ENCODE results near the gene NELFA. TPM values are rescaled to one million over a fixed set of nuclear protein-coding genes. Genes with fewer than 3 reads are reported as not detected.

Gene NELFA
- total RNA-seq, 1 experiment from 2014 or later = 22.6 TPM

GRCh38 chr4:1973218-1973617 is 35.6 kb downstream of the NELFA start:
- Histone ChIP-seq H3K27ac (ENCODE audit: low read length) (no peak overlapping the region), H3K4me3 (ENCODE audit: low read length) (no peak overlapping the region), H3K27me3 (ENCODE audit: low read length) (no peaks in the 10 kb centered on the region), H2AFZ (ENCODE audit: low read length) (no peak overlapping the region), H3K9me2 (replicated peaks; ENCODE audit: insufficient read depth, low read length) (no peaks in the 10 kb centered on the region), H4K20me1 (ENCODE audit: insufficient read depth, low read depth, low read length) (no peaks in the 10 kb centered on the region), H3K4me1 (ENCODE audit: low read length) (no peaks in the 10 kb centered on the region), H3K4me2 (ENCODE audit: low read depth, low read length, poor library complexity, severe bottlenecking) (no peak overlapping the region), H3K9me3 (ENCODE audit: low read length) (no peaks in the 10 kb centered on the region), H3K9ac (ENCODE audit: low read length) (no peak overlapping the region), H3K36me3 (ENCODE audit: insufficient read depth, low read length) (peaks cover 11% of the 10 kb centered on the region), H3K79me2 (ENCODE audit: low read length) (no peaks in the 10 kb centered on the region)
- DNase-seq = no peak

- H3K9me3 ChIP-seq (ENCODE audit: low read length) = no peaks in the 10 kb centered on the region
- H3K4me2 ChIP-seq (ENCODE audit: low read depth, low read length, poor library complexity, severe bottlenecking) = no peak overlapping the region
- H4K20me1 ChIP-seq (ENCODE audit: insufficient read depth, low read depth, low read length) = no peaks in the 10 kb centered on the region
- no peak overlapping the region for H3K9ac ChIP-seq (ENCODE audit: low read length)
- no peak for DNase-seq
- H3K27ac ChIP-seq (ENCODE audit: low read length) = no peak overlapping the region
- H3K79me2 ChIP-seq (ENCODE audit: low read length) = 0 out of 2 replicates have a peak, but pooled peaks cover 2% of the 10 kb centered on the region
- H2AFZ ChIP-seq (ENCODE audit: low read length) = no peak overlapping the region
- H3K27me3 ChIP-seq (ENCODE audit: low read length) = no peaks in the 10 kb centered on the region
- H3K36me3 ChIP-seq (ENCODE audit: insufficient read depth, low read length) = peaks cover 14% of the 10 kb centered on the region
- H3K4me3 ChIP-seq (ENCODE audit: low read length) = no peak overlapping the region
- no peaks in the 10 kb centered on the region for H3K4me1 ChIP-seq (ENCODE audit: low read length)
- no peaks in the 10 kb centered on the region for H3K9me2 ChIP-seq (replicated peaks; ENCODE audit: insufficient read depth, low read length)
Measured at GRCh38 chr4:1972414-1972813, 36.4 kb downstream of the NELFA start.

- Histone ChIP-seq H3K79me2 (ENCODE audit: low read length) (0 out of 2 replicates have a peak, but pooled peaks cover 2% of the 10 kb centered on the region), H3K4me3 (ENCODE audit: low read length) (no peak overlapping the region), H2AFZ (ENCODE audit: low read length) (no peak overlapping the region), H3K4me1 (ENCODE audit: low read length) (no peaks in the 10 kb centered on the region), H3K9me2 (replicated peaks; ENCODE audit: insufficient read depth, low read length) (no peaks in the 10 kb centered on the region), H4K20me1 (ENCODE audit: insufficient read depth, low read depth, low read length) (no peaks in the 10 kb centered on the region), H3K4me2 (ENCODE audit: low read depth, low read length, poor library complexity, severe bottlenecking) (no peak overlapping the region), H3K9me3 (ENCODE audit: low read length) (no peaks in the 10 kb centered on the region), H3K36me3 (ENCODE audit: insufficient read depth, low read length) (peaks cover 10% of the 10 kb centered on the region), H3K27ac (ENCODE audit: low read length) (no peak overlapping the region), H3K9ac (ENCODE audit: low read length) (no peak overlapping the region), H3K27me3 (ENCODE audit: low read length) (no peaks in the 10 kb centered on the region)
- no peak for DNase-seq
Measured at GRCh38 chr4:1971456-1972200, 37.1 kb downstream of the NELFA start.

GRCh38 chr4:1970926-1971325 is 37.8 kb downstream of the NELFA start:
- 0 out of 2 replicates have a peak, but pooled peaks cover 2% of the 10 kb centered on the region for H3K79me2 ChIP-seq (ENCODE audit: low read length)
- no peak overlapping the region for H3K4me3 ChIP-seq (ENCODE audit: low read length)
- no peaks in the 10 kb centered on the region for H3K27me3 ChIP-seq (ENCODE audit: low read length)
- no peaks in the 10 kb centered on the region for H4K20me1 ChIP-seq (ENCODE audit: insufficient read depth, low read depth, low read length)
- DNase-seq = no peak
- H3K9me3 ChIP-seq (ENCODE audit: low read length) = no peaks in the 10 kb centered on the region
- no peak overlapping the region for H2AFZ ChIP-seq (ENCODE audit: low read length)
- H3K4me1 ChIP-seq (ENCODE audit: low read length) = no peaks in the 10 kb centered on the region
- no peak overlapping the region for H3K4me2 ChIP-seq (ENCODE audit: low read depth, low read length, poor library complexity, severe bottlenecking)
- no peak overlapping the region for H3K27ac ChIP-seq (ENCODE audit: low read length)
- no peaks in the 10 kb centered on the region for H3K9me2 ChIP-seq (replicated peaks; ENCODE audit: insufficient read depth, low read length)
- no peak overlapping the region for H3K9ac ChIP-seq (ENCODE audit: low read length)
- peaks cover 10% of the 10 kb centered on the region; the same call in 1 of the 2 replicates for H3K36me3 ChIP-seq (ENCODE audit: insufficient read depth, low read length)

- no peak overlapping the region for H3K4me2 ChIP-seq (ENCODE audit: low read depth, low read length, poor library complexity, severe bottlenecking)
- H3K27ac ChIP-seq (ENCODE audit: low read length) = no peak overlapping the region
- no peaks in the 10 kb centered on the region for H3K27me3 ChIP-seq (ENCODE audit: low read length)
- no peaks in the 10 kb centered on the region for H4K20me1 ChIP-seq (ENCODE audit: insufficient read depth, low read depth, low read length)
- no peak overlapping the region for H3K9ac ChIP-seq (ENCODE audit: low read length)
- H3K79me2 ChIP-seq (ENCODE audit: low read length) = peaks cover 5% of the 10 kb centered on the region; the same call in 1 of the 2 replicates
- no peak overlapping the region for H3K4me3 ChIP-seq (ENCODE audit: low read length)
- DNase-seq = no peak
- H3K9me3 ChIP-seq (ENCODE audit: low read length) = no peaks in the 10 kb centered on the region
- no peaks in the 10 kb centered on the region for H3K9me2 ChIP-seq (replicated peaks; ENCODE audit: insufficient read depth, low read length)
- H3K4me1 ChIP-seq (ENCODE audit: low read length) = no peaks in the 10 kb centered on the region
- peaks cover 10% of the 10 kb centered on the region; the same call in 1 of the 2 replicates for H3K36me3 ChIP-seq (ENCODE audit: insufficient read depth, low read length)
- no peak overlapping the region for H2AFZ ChIP-seq (ENCODE audit: low read length)
Measured at GRCh38 chr4:1969928-1970723, 38.6 kb downstream of the NELFA start.

- Histone ChIP-seq H3K79me2 (ENCODE audit: low read length) (peaks cover 11% of the 10 kb centered on the region; the same call in 1 of the 2 replicates), H3K4me2 (ENCODE audit: low read depth, low read length, poor library complexity, severe bottlenecking) (no peak overlapping the region), H3K9ac (ENCODE audit: low read length) (no peak overlapping the region), H3K36me3 (ENCODE audit: insufficient read depth, low read length) (peaks cover 7% of the 10 kb centered on the region; the same call in 1 of the 2 replicates), H2AFZ (ENCODE audit: low read length) (no peak overlapping the region), H3K27me3 (ENCODE audit: low read length) (no peaks in the 10 kb centered on the region), H3K27ac (ENCODE audit: low read length) (no peak overlapping the region), H3K4me1 (ENCODE audit: low read length) (no peaks in the 10 kb centered on the region), H3K9me3 (ENCODE audit: low read length) (no peaks in the 10 kb centered on the region), H3K9me2 (replicated peaks; ENCODE audit: insufficient read depth, low read length) (no peaks in the 10 kb centered on the region), H4K20me1 (ENCODE audit: insufficient read depth, low read depth, low read length) (no peaks in the 10 kb centered on the region), H3K4me3 (ENCODE audit: low read length) (no peak overlapping the region)
- DNase-seq = no peak
Measured at GRCh38 chr4:1968686-1969295, 40.0 kb downstream of the NELFA start.

- H4K20me1 ChIP-seq (ENCODE audit: insufficient read depth, low read depth, low read length) = no peaks in the 10 kb centered on the region
- no peak overlapping the region for H3K4me2 ChIP-seq (ENCODE audit: low read depth, low read length, poor library complexity, severe bottlenecking)
- H2AFZ ChIP-seq (ENCODE audit: low read length) = no peak overlapping the region
- no peak overlapping the region for H3K27ac ChIP-seq (ENCODE audit: low read length)
- peaks cover 14% of the 10 kb centered on the region; the same call in 1 of the 2 replicates for H3K79me2 ChIP-seq (ENCODE audit: low read length)
- H3K27me3 ChIP-seq (ENCODE audit: low read length) = no peaks in the 10 kb centered on the region
- no peaks in the 10 kb centered on the region for H3K4me1 ChIP-seq (ENCODE audit: low read length)
- no peak for DNase-seq
- no peak overlapping the region for H3K4me3 ChIP-seq (ENCODE audit: low read length)
- H3K9me3 ChIP-seq (ENCODE audit: low read length) = no peaks in the 10 kb centered on the region
- H3K9ac ChIP-seq (ENCODE audit: low read length) = no peak overlapping the region
- H3K36me3 ChIP-seq (ENCODE audit: insufficient read depth, low read length) = peaks cover 10% of the 10 kb centered on the region; the same call in 1 of the 2 replicates
- no peaks in the 10 kb centered on the region for H3K9me2 ChIP-seq (replicated peaks; ENCODE audit: insufficient read depth, low read length)
Measured at GRCh38 chr4:1967512-1968149, 41.1 kb downstream of the NELFA start.

Measured in Karpas-422 (cell line).